ENCODE measurements around the gene C16orf96. TPM values are rescaled to one million over a fixed set of nuclear protein-coding genes. Genes with fewer than 3 reads are reported as not detected.

The C16orf96 gene
- total and polyA plus RNA-seq, 2 of the 13 experiments (the other 11 are each of a cell fraction or from before 2014, with no cell fraction given): 0.03 TPM; not detected in 1

- TF ChIP-seq ZNF616 (CRISPR knock-in tag; IDR thresholded peaks at IDR 0.05; ENCODE audit: low read depth) (peak; percentile 77; the same call in 1 of the 2 replicates), ZFP37 (CRISPR knock-in tag; IDR thresholded peaks at IDR 0.05; ENCODE audit: borderline replicate concordance) (no peak), HDAC1 (CRISPR knock-in tag; IDR thresholded peaks at IDR 0.05) (peak; percentile 15; the same call in 1 of the 2 replicates), ZNF263 (CRISPR knock-in tag; IDR thresholded peaks at IDR 0.05) (0 out of 2 replicates have a peak, but pooled peaks have one; percentile 15), POLR2AphosphoS5 (IDR thresholded peaks at IDR 0.05; ENCODE audit: low read depth, low read length) (peak; percentile 67), TCF12 (IDR thresholded peaks at IDR 0.05) (no peak), TCF12 (CRISPR knock-in tag; IDR thresholded peaks at IDR 0.05) (peak; percentile 25; the same call in 1 of the 2 replicates), ZIK1 (CRISPR knock-in tag; IDR thresholded peaks at IDR 0.05; ENCODE audit: borderline replicate concordance, low read depth) (peak; percentile 77), ZNF274 (CRISPR knock-in tag; IDR thresholded peaks at IDR 0.05) (peak; percentile 69; the same call in 1 of the 2 replicates), ARNT2 (CRISPR knock-in tag; IDR thresholded peaks at IDR 0.05; ENCODE audit: low read depth) (peak; percentile 76; the same call in 1 of the 2 replicates), ZNF782 (CRISPR knock-in tag; IDR thresholded peaks at IDR 0.05; ENCODE audit: borderline replicate concordance) (0 out of 2 replicates have a peak, but pooled peaks have one; percentile 74), TOPORS (CRISPR knock-in tag; IDR thresholded peaks at IDR 0.05) (peak; percentile 73; the same call in 1 of the 2 replicates), TAF1 (CRISPR knock-in tag; IDR thresholded peaks at IDR 0.05) (peak; percentile 59), POGK (CRISPR knock-in tag; conservative IDR thresholded peaks at IDR 0.05) (peak; percentile 59; the same call in 1 of the 2 replicates), SOX5 (CRISPR knock-in tag; IDR thresholded peaks at IDR 0.05; ENCODE audit: borderline replicate concordance) (peak; percentile 9; the same call in 1 of the 2 replicates), ZBTB25 (CRISPR knock-in tag; IDR thresholded peaks at IDR 0.05) (peak; percentile 48; the same call in 1 of the 2 replicates), ZSCAN20 (CRISPR knock-in tag; IDR thresholded peaks at IDR 0.05; ENCODE audit: borderline replicate concordance) (peak; percentile 91; the same call in 1 of the 2 replicates), SALL2 (CRISPR knock-in tag; IDR thresholded peaks at IDR 0.05) (peak; percentile 51; the same call in 1 of the 2 replicates), ZNF276 (CRISPR knock-in tag; IDR thresholded peaks at IDR 0.05; ENCODE audit: low read depth) (peak; percentile 49; the same call in 1 of the 2 replicates), ZNF891 (CRISPR knock-in tag; IDR thresholded peaks at IDR 0.05) (peak; percentile 11; the same call in 1 of the 2 replicates), ZNF709 (CRISPR knock-in tag; IDR thresholded peaks at IDR 0.05) (peak; percentile 8; the same call in 1 of the 2 replicates), NR1H2 (CRISPR knock-in tag; IDR thresholded peaks at IDR 0.05; ENCODE audit: borderline replicate concordance, low read depth) (peak; percentile 82; the same call in 1 of the 2 replicates), PREB (CRISPR knock-in tag; IDR thresholded peaks at IDR 0.05) (no peak)
These were observed 68.9 kb downstream of the C16orf96 start (continued) for GRCh38 chr16:4624827-4625559.

Measured in HepG2 (cell line).